ENCODE data around the gene ATG16L2.

DNA sequence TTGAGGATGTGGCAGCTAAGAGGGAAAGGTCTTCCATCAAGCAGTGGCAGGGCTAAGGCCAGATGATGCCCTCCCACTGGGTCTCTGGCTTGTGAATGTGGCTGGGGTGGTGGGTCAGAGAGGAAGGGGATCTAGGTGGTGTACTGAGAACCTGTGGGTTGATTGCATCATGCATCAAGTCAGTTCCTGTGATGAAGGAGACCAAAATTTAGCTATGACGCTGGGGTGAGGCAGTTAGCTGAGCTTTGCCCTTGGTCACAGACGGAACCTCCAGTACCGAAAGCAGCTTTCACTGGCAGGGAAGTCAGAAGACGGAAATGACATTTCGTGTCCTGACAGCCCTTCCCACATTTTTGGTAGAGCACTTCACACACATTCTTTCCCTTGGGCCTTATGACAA lies 20.7 kb downstream of the ATG16L2 start:
- TF ChIP-seq, protein P1, sequence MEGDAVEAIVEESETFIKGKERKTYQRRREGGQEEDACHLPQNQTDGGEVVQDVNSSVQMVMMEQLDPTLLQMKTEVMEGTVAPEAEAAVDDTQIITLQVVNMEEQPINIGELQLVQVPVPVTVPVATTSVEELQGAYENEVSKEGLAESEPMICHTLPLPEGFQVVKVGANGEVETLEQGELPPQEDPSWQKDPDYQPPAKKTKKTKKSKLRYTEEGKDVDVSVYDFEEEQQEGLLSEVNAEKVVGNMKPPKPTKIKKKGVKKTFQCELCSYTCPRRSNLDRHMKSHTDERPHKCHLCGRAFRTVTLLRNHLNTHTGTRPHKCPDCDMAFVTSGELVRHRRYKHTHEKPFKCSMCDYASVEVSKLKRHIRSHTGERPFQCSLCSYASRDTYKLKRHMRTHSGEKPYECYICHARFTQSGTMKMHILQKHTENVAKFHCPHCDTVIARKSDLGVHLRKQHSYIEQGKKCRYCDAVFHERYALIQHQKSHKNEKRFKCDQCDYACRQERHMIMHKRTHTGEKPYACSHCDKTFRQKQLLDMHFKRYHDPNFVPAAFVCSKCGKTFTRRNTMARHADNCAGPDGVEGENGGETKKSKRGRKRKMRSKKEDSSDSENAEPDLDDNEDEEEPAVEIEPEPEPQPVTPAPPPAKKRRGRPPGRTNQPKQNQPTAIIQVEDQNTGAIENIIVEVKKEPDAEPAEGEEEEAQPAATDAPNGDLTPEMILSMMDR (IDR thresholded peaks at IDR 0.05; ENCODE audit: low read depth, low read length, poor library complexity, severe bottlenecking) = no peak
- no peak for TF ChIP-seq EZH2phosphoT487 (IDR thresholded peaks at IDR 0.05; ENCODE audit: borderline replicate concordance, low read length)

Data from DOHH2 (cell line).